Bronchial epithelial cell (primary cell): Measurements from ENCODE around the gene LRRC8D. TPM values are rescaled to one million over a fixed set of nuclear protein-coding genes. Genes with fewer than 3 reads are reported as not detected.
A peak's percentile ranks its signal among the peaks of the same experiment; 100 is the strongest.

Source experiments
- DNase-seq: peaks from one replicate; pipeline ENCODE4 v3.0.0-alpha.2; 2010; ENCODE audit warnings: low read depth
- FAIRE-seq: peaks from 2 replicates; lab custom pipeline; 2011; peaks lifted over from hg19 to GRCh38; lab: Jason Lieb, UNC
- H3K27me3 ChIP-seq: 2 replicates; pipeline ENCODE4 v1.5.1; 2011; ENCODE audit warnings: low read length; ENCODE audit not compliant: control insufficient read depth, insufficient read depth
- H3K36me3 ChIP-seq: 2 replicates; pipeline ENCODE4 v1.5.1; 2011; ENCODE audit warnings: low read length; ENCODE audit not compliant: control insufficient read depth, insufficient read depth
- H3K4me3 ChIP-seq: 2 replicates; pipeline ENCODE4 v1.5.1; 2011; ENCODE audit warnings: mild to moderate bottlenecking, low read depth, low read length, control low read depth
- CTCF ChIP-seq: IDR thresholded peaks from 2 replicates; pipeline ENCODE4 v1.5.1; 2011; ENCODE audit warnings: mild to moderate bottlenecking, moderate library complexity, low read length, control low read depth, inconsistent platforms; ENCODE audit not compliant: insufficient read depth, severe bottlenecking
- total RNA-seq: library from RNA; depleted of rRNA; stranded (reverse); fragments of >200 nt; gene quantifications from 2 replicates; pipeline ENCODE4 v1.2.1, GENCODE V29; 2014

The LRRC8D gene
- total RNA-seq, 1 donor from 2014 or later: 35.8 TPM

GRCh38 chr1:89871768-89872473 lies 51.1 kb downstream of the LRRC8D start:
- no peak for TF ChIP-seq CTCF
- DNase-seq: no peak
- H3K27me3 ChIP-seq: no peaks in the 10 kb centered on the region
- no peak for FAIRE-seq
- no peaks in the 10 kb centered on the region for H3K36me3 ChIP-seq
- no peak overlapping the region for H3K4me3 ChIP-seq

- TF ChIP-seq CTCF: no peak
- Histone ChIP-seq H3K36me3 (no peaks in the 10 kb centered on the region), H3K4me3 (no peak overlapping the region), H3K27me3 (no peaks in the 10 kb centered on the region)
- DNase-seq: no peak
- FAIRE-seq: no peak
Observed at GRCh38 chr1:89872567-89872966, 51.7 kb downstream of the LRRC8D start.

GRCh38 chr1:89873288-89873687 lies 52.5 kb downstream of the LRRC8D start:
- Histone ChIP-seq H3K36me3 (no peaks in the 10 kb centered on the region), H3K4me3 (no peak overlapping the region), H3K27me3 (no peaks in the 10 kb centered on the region)
- no peak for FAIRE-seq
- no peak for TF ChIP-seq CTCF
- no peak for DNase-seq

GRCh38 chr1:89873770-89874169 lies 52.9 kb downstream of the LRRC8D start:
- DNase-seq (peak; percentile 60), FAIRE-seq (no peak)
- no peak overlapping the region for H3K4me3 ChIP-seq
- H3K27me3 ChIP-seq: no peaks in the 10 kb centered on the region
- H3K36me3 ChIP-seq: no peaks in the 10 kb centered on the region
- TF ChIP-seq CTCF: no peak

- no peak for FAIRE-seq
- no peak for TF ChIP-seq CTCF
- H3K4me3 ChIP-seq: no peak overlapping the region
- DNase-seq: no peak
- no peaks in the 10 kb centered on the region for H3K27me3 ChIP-seq
- H3K36me3 ChIP-seq: no peaks in the 10 kb centered on the region
Observed at GRCh38 chr1:89876463-89876862, 55.6 kb downstream of the LRRC8D start.

GRCh38 chr1:89877756-89878155 lies 56.9 kb downstream of the LRRC8D start:
- TF ChIP-seq CTCF: no peak
- FAIRE-seq: no peak
- Histone ChIP-seq H3K27me3 (no peaks in the 10 kb centered on the region), H3K36me3 (peaks cover 4% of the 10 kb centered on the region), H3K4me3 (no peak overlapping the region)
- DNase-seq: no peak
